Measurements from ENCODE around the gene CLEC1A. TPM values are rescaled to one million over a fixed set of nuclear protein-coding genes. Genes with fewer than 3 reads are reported as not detected.

The CLEC1A gene, protein sequence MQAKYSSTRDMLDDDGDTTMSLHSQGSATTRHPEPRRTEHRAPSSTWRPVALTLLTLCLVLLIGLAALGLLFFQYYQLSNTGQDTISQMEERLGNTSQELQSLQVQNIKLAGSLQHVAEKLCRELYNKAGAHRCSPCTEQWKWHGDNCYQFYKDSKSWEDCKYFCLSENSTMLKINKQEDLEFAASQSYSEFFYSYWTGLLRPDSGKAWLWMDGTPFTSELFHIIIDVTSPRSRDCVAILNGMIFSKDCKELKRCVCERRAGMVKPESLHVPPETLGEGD
- total RNA-seq, result 10 to 100 TPM in 1 of 7 donors, 1 to 10 TPM in 6; 6.0 to 12.4 (median 7.7) TPM
- 1 to 10 TPM; 1.5 to 4.2 (median 2.4) TPM for polyA plus RNA-seq
- long read RNA-seq, donor 1, partial matches to known transcripts, result 0 of 1 reads
- long read RNA-seq, donor 1, other reads (novel, unspliced or antisense), result 0 of 1 reads
- long read RNA-seq, donor 2, partial matches to known transcripts, result 0 of 1 reads
- long read RNA-seq, donor 2, other reads (novel, unspliced or antisense), result 0 of 1 reads

- intact Hi-C loops (cut with DNase I; ENCODE audit: low total_unique reads), result no loop called here
- Histone ChIP-seq H3K9me3 (peaks cover 0 to 6% (median 0%) of the 10 kb centered on the region in 8 donors), H3K36me3 (no peaks in the 10 kb centered on the region), H3K4me3 (peak within 1 kb of the TSS in 7 of 8 donors; percentile 2 to 58 (median 17)), H3K27me3 (replicated peaks in 1 of 7) (peaks cover 0 to 4% (median 0%) of the 10 kb centered on the region in 7 donors), H3K4me1 (peaks cover 0 to 27% (median 6%) of the 10 kb centered on the region in 6 donors), H3K27ac (peak within 1 kb of the TSS in 7 of 8 donors; percentile 53 to 74 (median 73))
- 56 to 74% (median 69%) methylated on average over 6 to 10 of the region's 10 CpGs for WGBS, 5 donors
- TF ChIP-seq POLR2A (IDR thresholded peaks at IDR 0.05) (no peak), POLR2AphosphoS5 (IDR thresholded peaks at IDR 0.05) (peak; percentile 48 to 83 (median 76)), CTCF (IDR thresholded peaks at IDR 0.05 in 8 of 11, conservative IDR thresholded peaks at IDR 0.05 in 3 of 11) (no peak)
- no peak for DNase-seq
Observed at GRCh38 chr12:10098791-10099190, at the start of gene CLEC1A. Gene CLEC1A (minus strand): TSS chr12:10098985. CDS start chr12:10098922, 63 bp downstream.

DNA sequence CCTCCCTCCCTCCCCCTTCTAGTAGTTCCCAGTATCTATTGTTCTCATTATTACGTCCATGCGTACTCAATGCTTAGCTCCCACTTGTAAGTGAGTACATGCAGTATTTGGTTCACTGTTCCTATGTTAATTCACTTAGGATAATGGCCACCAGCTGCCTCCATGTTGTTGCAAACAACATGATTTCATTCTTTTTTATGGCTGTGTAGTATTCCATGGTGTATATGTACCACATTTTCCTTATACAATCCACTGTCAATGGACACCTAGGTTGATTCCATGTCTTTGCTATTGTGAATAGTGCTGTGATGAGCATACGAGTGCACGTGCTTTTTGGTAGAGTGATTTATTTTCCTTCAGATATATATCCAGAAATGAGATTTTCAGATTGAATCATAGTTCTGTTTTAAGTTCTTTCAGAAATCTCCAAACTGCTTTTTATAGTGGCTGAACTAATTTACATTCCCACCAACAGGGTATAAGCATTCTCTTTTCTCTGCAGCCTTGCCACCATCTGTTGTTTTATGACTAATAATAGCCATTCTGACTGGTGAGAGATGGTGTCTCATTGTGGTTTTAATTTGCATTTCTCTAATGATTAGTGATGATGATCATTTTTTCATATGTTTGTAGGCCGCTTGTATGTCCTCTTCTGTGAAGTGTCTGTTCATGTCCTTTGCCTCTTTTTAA, 49.1 kb upstream of the CLEC1A start:
- intact Hi-C loops (cut with DNase I; ENCODE audit: low total_unique reads), result no loop called here
- H3K27ac ChIP-seq, result no peak overlapping the region
- H3K4me1 ChIP-seq, result peaks cover under 1 to 4% (median 3%) of the 10 kb centered on the region in 6 donors
- peaks cover 0 to 4% (median 0%) of the 10 kb centered on the region in 7 donors for H3K27me3 ChIP-seq (replicated peaks in 1 of 7)
- TF ChIP-seq CTCF (IDR thresholded peaks at IDR 0.05 in 8 of 11, conservative IDR thresholded peaks at IDR 0.05 in 3 of 11) (no peak), POLR2A (IDR thresholded peaks at IDR 0.05) (no peak), POLR2AphosphoS5 (IDR thresholded peaks at IDR 0.05) (no peak)
- no peak overlapping the region for H3K4me3 ChIP-seq
- DNase-seq, result no peak
- H3K9me3 ChIP-seq, result peaks cover 0 to 4% (median 0%) of the 10 kb centered on the region in 8 donors
- no peaks in the 10 kb centered on the region for H3K36me3 ChIP-seq
- WGBS, 5 donors, result 74 to 86% (median 77%) methylated on average over 5 of the region's 5 CpGs

GRCh38 chr12:10142976-10143589, 44.3 kb upstream of the CLEC1A start:
- no peak for TF ChIP-seq POLR2AphosphoS5 (IDR thresholded peaks at IDR 0.05)
- no peak for TF ChIP-seq POLR2A (IDR thresholded peaks at IDR 0.05)
- no peak for TF ChIP-seq CTCF (IDR thresholded peaks at IDR 0.05 in 8 of 11, conservative IDR thresholded peaks at IDR 0.05 in 3 of 11)
- H3K27me3 ChIP-seq (replicated peaks in 1 of 7), result peaks cover 0 to 18% (median 0%) of the 10 kb centered on the region in 7 donors
- intact Hi-C loops (cut with DNase I; ENCODE audit: low total_unique reads), result no loop called here
- H3K27ac ChIP-seq, result no peak overlapping the region
- no peak overlapping the region for H3K4me3 ChIP-seq
- no peaks in the 10 kb centered on the region for H3K36me3 ChIP-seq
- WGBS, 5 donors, result 0 to 32% (median 0%) methylated on average over 1 of the region's 1 CpG
- DNase-seq, result no peak
- H3K9me3 ChIP-seq, result peaks cover 0 to 4% (median 0%) of the 10 kb centered on the region in 8 donors
- peaks cover 0 to 9% (median 2%) of the 10 kb centered on the region in 6 donors for H3K4me1 ChIP-seq

Measured in spleen (tissue), 13 donors.